ACHN (cell line): Measurements from ENCODE around the gene NCAPH2.
"Not testable (repeated sequence)": the region's sequence is repeated elsewhere in the genome, so short reads cannot be mapped to it uniquely, and the experiment has no call there.

Experiments used
- DNase-seq: peaks from one replicate; pipeline ENCODE4 v3.0.0-alpha.2; 2015
- in situ Hi-C: cut with HindIII; loops from 2 replicates; pipeline ENCODE4 v1.10.0; 2017; ENCODE audit warnings: low sequenced_read_pairs, low pct_ligation_motif_present, low pct_unique_long_range_greater_than_20kb

The NCAPH2 gene

DNA sequence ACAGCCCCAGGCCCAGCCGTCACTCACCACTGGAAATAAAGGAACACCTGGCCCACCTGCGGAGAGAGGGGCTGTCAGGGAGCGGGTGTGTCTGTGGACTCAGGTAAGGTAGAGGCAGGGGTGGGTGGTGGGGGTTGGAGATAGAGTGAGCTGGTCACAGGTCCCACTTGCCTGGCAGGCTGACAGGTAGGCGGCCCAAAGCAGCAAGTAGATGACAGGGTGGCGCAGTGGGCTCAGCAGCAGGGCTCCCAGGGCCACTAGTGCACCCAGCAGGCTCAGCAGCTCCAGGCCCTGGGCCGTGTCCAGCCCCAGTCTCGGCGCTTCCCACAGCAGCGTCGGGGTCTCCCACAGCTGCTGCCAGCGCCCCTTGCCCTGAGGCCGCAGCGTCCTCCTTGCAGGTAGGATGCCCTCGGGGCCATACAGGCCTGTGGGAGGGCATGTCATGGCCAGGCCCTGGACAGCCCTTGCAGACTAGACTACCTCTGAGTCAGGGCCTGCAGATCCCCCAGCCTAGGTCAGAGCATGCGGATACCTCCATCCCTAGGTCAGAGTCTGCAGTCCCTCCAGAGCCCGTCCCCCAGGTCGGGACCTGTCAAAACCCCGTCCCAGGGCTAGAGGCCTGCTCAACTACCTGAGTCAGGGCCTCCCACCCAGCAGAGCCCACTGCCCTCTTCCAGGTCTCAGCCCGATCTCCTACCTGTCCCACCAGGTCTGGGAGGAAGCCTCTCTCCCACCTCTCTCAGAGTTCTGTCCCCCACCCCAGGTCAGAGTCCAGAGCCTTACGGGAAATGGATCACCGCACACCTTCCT, 1.2 kb upstream of the NCAPH2 start:
- DNase-seq: no peak
- in situ Hi-C loops: no loop called here

DNA sequence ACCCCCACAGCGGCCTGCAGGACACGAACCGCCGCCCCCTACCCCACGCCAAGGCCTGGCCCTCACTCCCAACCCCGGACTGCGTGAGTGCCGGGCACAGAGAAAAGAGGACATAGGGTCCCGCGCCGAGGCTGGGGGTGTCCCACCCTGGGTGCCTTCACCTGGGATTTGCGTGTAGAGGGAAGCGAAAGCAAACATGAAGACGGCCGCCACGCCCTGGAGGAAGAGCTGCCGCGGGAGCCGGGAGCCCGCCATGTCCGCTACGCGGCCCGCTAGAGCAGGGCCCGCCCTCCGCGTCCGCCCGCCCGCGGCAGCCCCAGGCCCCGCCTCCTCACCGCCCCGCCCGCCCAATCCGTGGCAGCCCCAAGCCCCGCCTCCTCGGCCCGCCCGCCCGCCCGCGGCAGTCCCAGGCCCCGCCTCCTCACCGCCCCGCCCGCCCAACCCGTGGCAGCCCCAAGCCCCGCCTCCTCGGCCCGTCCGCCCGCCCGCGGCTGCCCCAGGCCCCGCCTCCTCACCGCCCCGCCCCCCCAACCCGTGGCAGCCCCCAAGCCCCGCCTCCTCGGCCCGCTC, 518 bp upstream of the NCAPH2 start, which contains the start of gene LMF2:
Gene LMF2, minus strand, starts transcription at position 282 of the 570 bp plus-strand sequence. Its CDS starts 27 bp downstream, at position 255.
- peak; percentile 69 for DNase-seq
- in situ Hi-C loops: no loop called here

DNA sequence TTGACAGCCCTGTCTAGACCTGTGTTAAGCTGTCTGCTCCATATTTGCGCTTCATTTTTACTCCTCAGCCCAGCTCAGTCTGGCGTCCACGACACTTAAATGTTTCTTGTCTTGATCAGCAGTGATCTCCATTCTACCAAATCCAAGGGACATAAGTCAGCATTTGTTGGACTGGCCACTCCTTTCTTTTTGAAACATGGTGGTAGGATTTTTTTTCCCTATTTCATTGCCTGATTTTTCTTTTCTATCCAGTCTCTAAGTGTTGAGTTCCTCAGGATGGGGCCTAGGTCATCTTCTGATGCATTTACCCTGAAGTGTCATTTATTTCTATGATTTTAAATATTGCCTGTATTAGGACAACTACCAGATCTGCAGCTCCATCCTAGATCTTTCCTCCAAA, 873 bp downstream of the NCAPH2 start:
- in situ Hi-C loops: no loop called here
- DNase-seq: no peak

DNA sequence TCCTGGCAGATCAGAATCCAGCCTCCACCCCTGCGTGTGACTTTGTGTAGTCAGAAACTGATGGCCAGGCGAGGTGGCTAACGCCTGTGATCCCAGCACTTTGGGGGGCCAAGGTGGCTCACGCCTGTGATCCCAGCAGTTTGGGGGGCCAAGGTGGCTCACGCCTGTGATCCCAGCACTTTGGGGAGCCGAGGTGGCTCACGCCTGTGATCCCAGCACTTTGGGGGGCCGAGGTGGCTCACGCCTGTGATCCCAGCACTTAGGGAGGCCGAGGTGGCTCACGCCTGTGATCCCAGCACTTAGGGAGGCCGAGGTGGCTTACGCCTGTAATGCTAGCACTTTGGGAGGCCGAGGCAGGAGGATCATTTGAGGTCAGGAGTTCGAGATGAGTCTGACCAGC, 5.2 kb downstream of the NCAPH2 start:
- in situ Hi-C loops: no loop called here
- DNase-seq: no peak

DNA sequence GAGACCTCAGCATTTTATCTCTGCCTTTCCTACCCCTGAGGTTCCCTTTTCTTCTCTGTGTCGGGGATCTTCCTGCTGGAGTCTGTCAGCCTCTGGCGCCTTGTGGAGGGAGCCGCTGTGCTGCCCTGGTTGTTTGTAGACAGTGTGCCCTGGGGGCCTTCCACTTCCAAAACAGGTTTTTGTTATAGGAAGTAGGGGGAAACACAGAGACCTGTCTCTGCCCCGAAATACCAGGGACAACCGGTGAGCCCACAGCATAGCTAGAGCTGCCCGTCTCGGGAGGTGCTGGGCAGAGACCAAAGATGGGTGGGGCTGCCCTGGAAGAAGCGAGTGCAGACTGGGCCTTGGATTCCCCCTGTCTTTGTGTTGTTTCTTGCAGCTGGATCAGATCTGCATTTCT, 8.0 kb downstream of the NCAPH2 start:
- DNase-seq: no peak
- in situ Hi-C loops: no loop called here

DNA sequence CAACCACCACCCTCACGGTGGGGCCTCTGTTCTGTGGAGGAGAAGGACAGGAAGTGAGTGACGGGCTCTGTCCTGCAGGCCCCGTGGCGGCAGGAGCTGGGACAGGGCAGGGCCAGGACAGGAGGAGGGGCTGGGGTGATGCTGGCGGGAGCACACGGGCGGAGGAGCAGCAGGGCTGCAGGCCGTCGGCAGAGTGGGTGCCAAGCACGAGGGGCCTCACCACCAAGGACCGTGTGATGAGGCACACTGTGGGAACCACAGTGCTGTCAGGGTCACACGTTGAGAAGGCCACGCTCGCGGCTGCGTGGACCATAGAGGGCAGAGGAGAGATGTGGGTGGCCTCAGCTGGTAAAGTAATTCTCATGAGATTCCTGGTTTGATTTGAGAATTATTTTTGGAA, 8.9 kb downstream of the NCAPH2 start:
- no peak for DNase-seq
- in situ Hi-C loops: no loop called here

DNA sequence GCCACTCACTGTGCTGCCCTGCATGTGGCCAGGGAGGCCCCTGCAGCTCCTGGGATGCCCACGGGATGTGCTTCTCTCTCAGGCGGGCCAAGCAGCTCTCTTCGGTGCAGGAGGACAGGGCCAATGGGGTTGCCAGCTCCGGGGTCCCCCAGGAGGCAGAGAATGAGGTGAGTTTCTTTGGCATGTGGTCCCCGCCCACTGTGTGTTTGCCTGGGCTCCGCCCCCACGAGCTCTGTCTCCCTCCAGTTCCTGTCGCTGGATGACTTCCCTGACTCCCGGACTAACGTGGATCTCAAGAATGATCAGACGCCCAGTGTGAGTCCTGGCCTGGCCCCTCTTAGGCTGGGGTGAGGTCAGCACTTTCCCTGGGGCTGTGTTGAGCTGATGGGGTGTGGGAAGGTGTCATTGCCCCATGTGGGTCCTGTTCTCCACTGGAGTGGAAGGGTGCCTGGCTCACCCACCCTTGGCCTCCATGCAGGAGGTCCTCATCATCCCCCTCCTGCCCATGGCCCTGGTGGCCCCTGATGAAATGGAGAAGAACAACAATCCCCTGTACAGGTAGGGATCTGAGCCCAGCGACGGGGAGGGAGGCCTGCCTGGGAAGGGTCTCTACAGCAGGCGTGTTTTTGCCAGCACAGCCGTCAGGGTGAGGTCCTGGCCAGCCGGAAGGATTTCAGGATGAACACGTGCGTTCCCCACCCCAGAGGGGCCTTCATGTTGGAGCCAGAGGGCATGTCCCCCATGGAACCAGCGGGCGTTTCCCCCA, 9.7 kb downstream of the NCAPH2 start:
- in situ Hi-C loops: no loop called here
- no peak for DNase-seq

DNA sequence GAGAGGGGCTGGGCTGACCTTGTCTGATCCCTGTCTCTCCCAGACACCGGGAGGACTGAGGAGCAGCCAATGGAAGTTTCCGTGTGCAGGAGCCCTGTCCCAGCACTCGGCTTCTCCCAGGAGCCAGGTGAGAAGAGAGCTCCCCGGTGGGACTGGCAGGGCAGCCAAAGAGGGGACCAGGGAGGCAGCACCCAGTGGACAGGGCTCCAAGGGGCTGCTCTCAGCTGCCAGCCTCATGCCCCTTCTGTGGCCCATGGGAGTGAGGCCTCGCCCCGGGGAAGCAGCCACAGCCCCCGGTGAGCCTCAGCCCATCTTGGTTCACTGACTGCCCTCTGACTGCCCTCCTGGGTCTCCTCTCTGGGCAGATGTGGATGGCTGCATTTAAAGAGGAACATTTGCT, 10.6 kb downstream of the NCAPH2 start:
- DNase-seq: no peak
- in situ Hi-C loops: no loop called here

DNA sequence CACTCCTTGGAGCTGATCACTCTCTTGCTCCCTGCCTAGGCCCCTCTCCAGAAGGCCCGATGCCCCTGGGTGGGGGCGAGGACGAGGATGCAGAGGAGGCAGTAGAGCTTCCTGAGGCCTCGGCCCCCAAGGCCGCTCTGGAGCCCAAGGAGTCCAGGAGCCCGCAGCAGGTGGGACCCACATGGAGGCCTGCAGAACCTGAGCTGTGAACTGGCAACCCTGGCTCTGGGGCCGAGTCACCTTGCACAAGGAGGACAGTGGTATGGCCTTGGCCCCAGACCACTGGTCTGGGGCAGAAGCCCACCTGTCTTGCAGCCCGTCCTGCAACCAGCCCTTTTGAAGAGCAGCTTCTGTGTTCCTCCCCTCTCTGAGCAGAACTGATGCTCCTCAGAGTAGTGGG, 11.1 kb downstream of the NCAPH2 start:
- in situ Hi-C loops: no loop called here
- no peak for DNase-seq

DNA sequence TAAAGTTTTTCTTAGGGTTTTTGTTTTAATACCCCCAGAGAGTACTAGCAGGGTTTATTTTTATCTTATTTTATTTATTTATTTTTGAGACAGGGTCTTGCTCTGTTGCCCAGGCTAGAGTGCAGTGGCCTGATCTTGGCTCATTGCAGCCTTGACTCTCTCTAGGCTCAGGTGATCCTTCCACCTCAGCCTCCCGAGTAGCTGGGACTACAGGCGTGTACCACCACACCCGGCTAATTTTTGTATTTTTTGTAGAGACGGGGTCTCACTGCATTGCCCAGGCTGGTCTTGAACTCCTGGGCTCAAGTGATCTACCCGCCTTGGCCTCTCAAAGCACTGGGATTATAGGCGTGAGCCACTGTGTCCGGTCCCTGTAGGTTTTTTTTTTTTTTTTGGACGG, 12.2 kb downstream of the NCAPH2 start:
- in situ Hi-C loops, DNase-seq: not testable (repeated sequence)

DNA sequence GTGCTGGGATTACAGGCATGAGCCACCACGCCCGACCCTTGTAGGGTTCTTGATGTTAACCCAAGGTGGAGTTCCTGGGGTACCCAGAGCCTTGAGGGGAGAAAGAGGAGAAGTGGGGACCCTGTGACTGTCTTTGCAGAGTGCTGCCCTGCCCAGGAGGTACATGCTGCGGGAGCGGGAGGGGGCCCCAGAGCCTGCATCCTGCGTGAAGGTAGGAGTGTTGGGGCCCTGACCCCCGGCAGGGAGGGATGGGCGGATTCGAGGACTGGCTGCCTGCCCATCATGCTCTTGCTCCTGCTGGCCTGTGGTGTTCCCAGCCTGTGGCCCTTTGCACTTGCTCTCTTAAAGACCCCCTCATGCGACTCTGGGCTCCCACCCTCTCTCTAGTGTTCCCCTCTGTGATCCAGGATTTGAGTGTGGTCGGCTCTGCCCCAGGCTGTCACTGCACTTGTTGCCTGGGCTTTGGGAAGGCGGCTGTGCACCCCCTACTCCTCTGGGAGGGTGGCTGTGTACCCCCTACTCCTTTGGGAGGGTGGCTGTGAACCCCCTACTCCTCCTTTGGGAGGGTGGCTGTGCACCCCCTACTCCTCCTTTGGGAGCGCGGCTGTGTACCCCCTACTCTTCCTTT, 12.9 kb downstream of the NCAPH2 start:
- DNase-seq: no peak
- in situ Hi-C loops: no loop called here

DNA sequence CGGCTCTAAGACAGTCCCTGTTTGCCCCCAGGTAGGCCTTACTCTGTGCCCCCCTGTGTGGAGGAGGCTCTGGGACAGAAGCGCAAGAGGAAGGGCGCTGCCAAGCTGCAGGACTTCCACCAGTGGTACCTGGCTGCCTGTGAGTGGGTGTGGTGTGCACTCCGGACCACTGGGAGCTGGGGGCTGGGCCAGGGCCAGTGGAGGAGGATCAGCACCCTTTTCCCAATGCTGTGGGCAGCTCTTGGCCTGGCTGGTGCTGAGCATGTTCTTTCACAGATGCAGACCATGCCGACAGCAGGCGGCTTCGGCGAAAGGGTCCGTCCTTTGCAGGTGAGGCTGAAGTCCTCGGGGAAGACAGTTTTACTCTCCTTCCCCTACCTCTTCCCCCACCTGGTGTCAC, 13.7 kb downstream of the NCAPH2 start:
- no peak for DNase-seq
- in situ Hi-C loops: no loop called here

DNA sequence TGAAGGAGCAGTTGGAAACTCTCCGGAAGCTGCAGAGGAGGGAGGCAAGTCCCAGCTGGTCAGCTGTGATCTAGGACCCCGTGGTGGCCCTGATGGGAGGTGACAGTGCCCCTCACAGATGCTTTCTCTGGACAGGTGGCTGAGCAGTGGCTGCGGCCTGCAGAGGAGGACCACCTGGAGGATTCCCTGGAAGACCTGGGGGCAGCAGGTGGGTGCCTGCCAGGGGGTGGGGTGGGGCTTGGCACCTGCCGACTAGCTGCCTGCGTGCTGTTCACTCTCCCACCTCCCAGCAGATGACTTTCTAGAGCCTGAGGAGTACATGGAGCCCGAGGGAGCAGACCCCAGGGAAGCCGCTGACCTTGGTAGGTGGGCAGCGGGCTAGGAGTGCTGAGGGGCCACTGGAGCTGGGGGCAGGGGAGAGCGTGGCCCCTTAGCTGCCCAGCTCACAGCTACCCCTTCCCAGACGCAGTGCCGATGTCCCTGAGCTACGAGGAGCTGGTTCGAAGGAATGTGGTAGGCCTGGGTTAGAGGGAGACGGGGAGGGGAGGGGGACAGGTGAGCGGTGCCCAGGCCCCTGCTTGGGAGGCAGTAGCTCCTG, 14.3 kb downstream of the NCAPH2 start:
- in situ Hi-C loops: no loop called here

DNA sequence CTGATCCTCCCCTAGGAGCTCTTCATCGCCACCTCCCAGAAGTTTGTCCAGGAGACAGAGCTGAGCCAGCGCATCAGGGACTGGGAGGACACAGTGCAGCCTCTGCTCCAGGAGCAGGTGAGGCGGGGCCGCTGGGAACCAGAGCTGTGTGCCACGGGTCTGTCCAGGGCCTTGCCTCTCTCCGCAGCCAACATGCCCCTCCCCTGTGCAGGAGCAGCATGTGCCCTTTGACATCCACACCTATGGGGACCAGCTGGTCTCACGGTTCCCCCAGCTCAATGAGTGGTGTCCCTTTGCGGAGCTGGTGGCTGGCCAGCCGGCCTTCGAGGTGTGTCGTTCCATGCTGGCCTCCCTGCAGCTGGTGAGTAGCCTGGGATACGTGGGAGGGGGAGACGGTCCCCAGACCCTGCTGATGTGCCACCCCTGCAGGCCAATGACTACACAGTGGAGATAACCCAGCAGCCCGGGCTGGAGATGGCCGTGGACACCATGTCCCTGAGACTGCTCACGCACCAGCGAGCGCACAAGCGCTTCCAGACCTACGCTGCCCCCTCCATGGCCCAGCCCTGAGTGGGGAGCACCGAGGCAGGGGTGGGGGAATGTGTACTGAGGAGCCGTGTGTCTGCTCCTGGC, 14.9 kb downstream of the NCAPH2 start:
- DNase-seq: no peak
- in situ Hi-C loops: no loop called here

More for the DNA sequence above, 14.3 kb downstream of the NCAPH2 start:
- DNase-seq: no peak

DNA sequence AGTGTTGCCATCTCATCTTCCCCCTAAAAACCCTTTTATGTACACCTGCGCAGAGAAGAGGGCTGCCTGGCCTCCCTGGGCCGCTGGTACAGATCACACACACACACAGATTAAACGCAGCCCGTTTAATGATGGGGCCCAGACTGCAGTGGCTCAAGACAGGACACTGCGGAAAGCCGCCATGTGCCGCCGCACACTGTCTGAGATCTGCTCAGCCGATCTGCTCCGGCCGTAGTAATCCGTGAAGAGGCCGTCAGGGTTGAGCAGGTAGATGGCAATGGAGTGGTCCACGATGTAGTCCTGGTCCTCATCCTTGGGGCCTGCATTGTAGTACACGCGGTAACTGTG, 15.4 kb downstream of the NCAPH2 start:
- DNase-seq: no peak
- in situ Hi-C loops: no loop called here

DNA sequence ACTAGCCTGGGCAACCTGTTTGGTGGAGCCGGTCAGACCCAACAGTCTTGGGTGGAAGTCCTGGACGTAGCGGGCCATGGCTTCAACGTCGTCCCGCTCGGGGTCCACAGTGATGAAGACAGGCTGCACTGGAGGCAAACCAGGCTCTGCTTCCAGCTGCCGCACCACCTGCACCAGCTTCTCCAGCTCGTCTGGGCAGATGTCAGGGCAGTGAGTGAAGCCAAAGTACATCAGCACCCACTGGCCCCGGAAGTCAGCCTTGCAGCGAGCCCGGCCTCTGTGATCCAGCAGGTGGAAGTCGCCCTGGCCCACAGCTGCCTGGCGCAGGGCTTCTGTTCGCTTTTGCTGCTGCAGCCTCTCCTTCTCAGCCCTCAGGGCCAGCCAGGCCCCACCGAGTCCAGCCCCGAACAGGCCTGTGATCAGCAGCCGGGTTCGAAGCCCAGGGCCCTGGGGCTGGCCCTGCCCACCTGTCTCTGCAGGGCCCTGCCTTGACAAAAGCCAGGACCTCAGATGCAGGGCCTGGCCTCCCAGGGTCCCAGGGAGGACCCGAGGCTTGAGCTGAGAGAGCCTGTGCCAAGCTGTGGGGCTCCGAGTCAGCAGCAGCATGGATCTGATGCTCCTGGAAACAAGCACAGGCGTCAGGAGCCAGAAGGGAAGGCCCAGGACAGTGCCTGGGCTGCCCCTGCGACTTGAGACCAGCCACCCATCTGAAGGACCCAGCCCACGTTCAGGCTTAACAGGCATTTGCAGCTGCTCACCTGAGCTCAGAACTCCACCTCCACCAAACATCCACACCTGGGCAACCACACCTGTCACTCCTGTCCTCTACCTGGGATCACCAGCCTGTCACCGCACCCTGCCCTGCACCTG, 16.0 kb downstream of the NCAPH2 start:
- in situ Hi-C loops: no loop called here

DNA sequence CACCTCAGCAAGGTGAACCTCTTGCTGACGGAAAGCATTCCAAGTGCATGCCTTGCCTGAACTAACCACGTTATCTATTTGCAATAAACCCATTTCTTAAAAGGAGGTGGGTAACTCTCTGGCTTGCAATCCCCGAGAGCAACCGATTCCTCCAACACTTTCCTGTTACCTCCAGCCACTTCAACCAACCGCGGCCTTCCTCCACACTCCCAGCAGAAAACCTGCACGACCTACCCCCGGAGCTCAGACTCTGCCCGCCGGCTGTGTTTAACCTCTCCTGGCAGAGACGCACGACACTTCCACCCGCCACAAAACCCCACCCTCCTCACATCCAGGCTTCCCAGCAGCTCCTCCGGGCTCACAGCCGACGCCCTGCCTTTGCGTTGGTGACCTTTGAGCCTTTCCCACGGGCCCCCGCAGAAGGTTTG, 16.7 kb downstream of the NCAPH2 start:
- DNase-seq: no peak
- in situ Hi-C loops: no loop called here

More for the DNA sequence above, 16.0 kb downstream of the NCAPH2 start:
- DNase-seq: no peak
